Smooth muscle cell (in vitro differentiated cells): ENCODE results near the gene OSBP2. TPM values are rescaled to one million over a fixed set of nuclear protein-coding genes. Genes with fewer than 3 reads are reported as not detected.

Source experiments
- DNase-seq: peaks from one replicate; lab custom pipeline; 2025; ENCODE audit not compliant: unreplicated experiment; lab: John Stamatoyannopoulos, UW
- H2AFZ ChIP-seq: fragments of 200-600 bp; sonication (generic); 2 replicates; pipeline ENCODE4 v1.6.0; 2016; ENCODE audit warnings: antibody characterized with exemption, low read depth, mild to moderate bottlenecking
- H3F3A ChIP-seq: fragments of 200-600 bp; sonication (generic); 2 replicates; pipeline ENCODE4 v1.6.0; 2017; ENCODE audit warnings: antibody characterized with exemption, low read depth
- H3K27ac ChIP-seq: fragments of 200-600 bp; sonication (generic); 2 replicates; pipeline ENCODE4 v1.5.1; 2016; ENCODE audit warnings: low read depth, mild to moderate bottlenecking
- H3K27me3 ChIP-seq: fragments of 200-600 bp; sonication (generic); 2 replicates; pipeline ENCODE4 v1.6.1; 2016; ENCODE audit warnings: low read depth, mild to moderate bottlenecking
- H3K36me3 ChIP-seq: fragments of 200-600 bp; sonication (generic); 2 replicates; pipeline ENCODE4 v1.5.1; 2016; ENCODE audit warnings: low read depth
- H3K4me1 ChIP-seq: fragments of 200-600 bp; sonication (generic); 2 replicates; pipeline ENCODE4 v1.5.1; 2016; ENCODE audit warnings: low read depth
- H3K4me2 ChIP-seq: fragments of 200-600 bp; sonication (generic); 2 replicates; pipeline ENCODE4 v1.6.0; 2016; ENCODE audit warnings: mild to moderate bottlenecking
- H3K4me3 ChIP-seq: fragments of 200-600 bp; sonication (generic); 2 replicates; pipeline ENCODE4 v1.5.1; 2016; ENCODE audit warnings: mild to moderate bottlenecking
- H3K79me2 ChIP-seq: fragments of 200-600 bp; sonication (generic); 2 replicates; pipeline ENCODE4 v1.6.0; 2016; ENCODE audit warnings: low read depth, mild to moderate bottlenecking
- H3K9ac ChIP-seq: fragments of 200-600 bp; sonication (generic); 2 replicates; pipeline ENCODE4 v1.6.0; 2016; ENCODE audit warnings: low read depth
- H3K9me3 ChIP-seq: fragments of 200-600 bp; sonication (generic); replicated peaks from 2 replicates; pipeline ENCODE4 v1.5.1; 2016; ENCODE audit warnings: low read depth
- H4K20me1 ChIP-seq: fragments of 200-600 bp; sonication (generic); 2 replicates; pipeline ENCODE4 v1.6.0; 2016; ENCODE audit warnings: low read depth
- WGBS: methylation state at CpG from one replicate; pipeline ENCODE4 v1.1.7; 2016; ENCODE audit warnings: low lambda C conversion rate; 5-methylcytosine and 5-hydroxymethylcytosine counted together
- polyA plus RNA-seq: library from polyadenylated mRNA; unstranded; fragments of >200 nt; fragmentation: Nextera tagmentation; extraction: Ambion mirVana; gene quantifications from 2 replicates; pipeline ENCODE4 v1.2.1, GENCODE V29; 2016
- total RNA-seq: library from RNA; depleted of rRNA; stranded (reverse); fragments of >200 nt; gene quantifications from 2 replicates; pipeline ENCODE4 v1.2.3, GENCODE V29; 2014
- TF ChIP-seq, protein P1 (sequence below): fragments of 200-600 bp; sonication (generic); IDR thresholded peaks from 2 replicates; pipeline ENCODE4 v1.5.1; 2017; ENCODE audit warnings: borderline replicate concordance, mild to moderate bottlenecking, antibody characterized with exemption; ENCODE audit not compliant: insufficient read depth, poor library complexity, severe bottlenecking

OSBP2 gene
- total and polyA plus RNA-seq, 2 experiments from 2014 or later = 4.6 to 4.9 TPM

DNA sequence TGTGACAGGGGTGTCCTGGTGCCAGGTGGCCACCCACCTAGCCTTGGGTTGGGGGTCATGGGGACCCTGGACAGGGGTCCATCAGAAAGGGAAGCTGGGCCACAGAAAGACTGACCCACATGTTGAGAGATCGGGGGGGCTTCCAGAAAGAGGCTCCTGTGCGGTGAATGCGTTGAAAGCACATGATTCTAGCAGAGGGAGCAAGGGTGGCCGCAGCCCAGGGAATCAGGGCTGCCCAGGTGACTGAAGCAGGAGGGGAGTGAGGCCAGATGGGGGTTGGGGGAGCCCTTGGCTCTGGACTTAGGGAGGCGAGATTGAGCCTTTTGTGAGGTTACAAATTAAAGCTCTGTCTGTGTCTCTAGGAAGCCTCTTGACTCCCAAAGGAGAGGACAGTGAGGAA is 193.2 kb downstream of the OSBP2 start:
- H3K27me3 ChIP-seq = no peaks in the 10 kb centered on the region
- DNase-seq = no peak
- 91% methylated on average over 5 of the region's 5 CpGs for WGBS

DNA sequence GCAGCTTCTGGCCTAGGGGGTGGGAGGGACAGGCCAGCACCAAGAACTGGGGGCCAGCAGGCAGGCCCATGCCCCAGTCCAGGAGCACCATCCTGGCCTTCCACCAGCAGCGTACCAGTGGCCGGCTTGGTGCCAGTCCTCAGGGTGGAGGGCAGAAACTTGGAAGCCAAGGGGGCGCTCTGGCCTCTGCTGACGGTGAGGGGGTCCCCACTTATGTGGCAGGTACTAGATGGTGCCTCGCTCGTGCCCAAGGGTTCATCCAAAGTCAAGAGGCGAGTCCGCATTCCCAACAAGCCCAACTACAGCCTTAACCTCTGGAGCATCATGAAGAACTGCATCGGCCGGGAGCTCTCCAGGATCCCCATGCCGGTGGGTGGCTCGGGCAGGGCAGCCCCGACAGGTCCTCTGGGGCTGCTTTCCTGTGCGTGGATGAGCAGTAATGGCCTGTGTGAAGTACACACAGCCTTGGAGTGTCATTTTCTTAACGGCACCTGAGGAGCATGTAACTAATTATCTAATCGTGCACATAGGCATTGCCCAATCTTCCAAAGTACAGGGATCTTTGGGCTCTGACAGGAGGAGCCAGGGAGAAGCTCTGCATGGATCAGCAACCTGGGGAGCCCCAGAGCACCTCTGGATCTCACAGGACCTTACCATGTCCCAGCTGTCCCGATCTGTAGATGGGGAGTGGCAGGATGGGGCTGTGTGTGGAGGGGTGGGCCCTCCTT is 194.8 kb downstream of the OSBP2 start:
- H3K27ac ChIP-seq = no peak overlapping the region
- H3K4me2 ChIP-seq = no peak overlapping the region
- TF ChIP-seq, protein P1, sequence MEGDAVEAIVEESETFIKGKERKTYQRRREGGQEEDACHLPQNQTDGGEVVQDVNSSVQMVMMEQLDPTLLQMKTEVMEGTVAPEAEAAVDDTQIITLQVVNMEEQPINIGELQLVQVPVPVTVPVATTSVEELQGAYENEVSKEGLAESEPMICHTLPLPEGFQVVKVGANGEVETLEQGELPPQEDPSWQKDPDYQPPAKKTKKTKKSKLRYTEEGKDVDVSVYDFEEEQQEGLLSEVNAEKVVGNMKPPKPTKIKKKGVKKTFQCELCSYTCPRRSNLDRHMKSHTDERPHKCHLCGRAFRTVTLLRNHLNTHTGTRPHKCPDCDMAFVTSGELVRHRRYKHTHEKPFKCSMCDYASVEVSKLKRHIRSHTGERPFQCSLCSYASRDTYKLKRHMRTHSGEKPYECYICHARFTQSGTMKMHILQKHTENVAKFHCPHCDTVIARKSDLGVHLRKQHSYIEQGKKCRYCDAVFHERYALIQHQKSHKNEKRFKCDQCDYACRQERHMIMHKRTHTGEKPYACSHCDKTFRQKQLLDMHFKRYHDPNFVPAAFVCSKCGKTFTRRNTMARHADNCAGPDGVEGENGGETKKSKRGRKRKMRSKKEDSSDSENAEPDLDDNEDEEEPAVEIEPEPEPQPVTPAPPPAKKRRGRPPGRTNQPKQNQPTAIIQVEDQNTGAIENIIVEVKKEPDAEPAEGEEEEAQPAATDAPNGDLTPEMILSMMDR = no peak
- no peak overlapping the region for H3K4me3 ChIP-seq
- H3K36me3 ChIP-seq = no peaks in the 10 kb centered on the region
- no peaks in the 10 kb centered on the region for H3K9me3 ChIP-seq
- H3K79me2 ChIP-seq = no peaks in the 10 kb centered on the region
- no peak for DNase-seq
- WGBS = 89% methylated on average over 17 of the region's 17 CpGs
- no peak overlapping the region for H2AFZ ChIP-seq
- no peak overlapping the region for H3K9ac ChIP-seq
- H3F3A ChIP-seq = no peaks in the 10 kb centered on the region
- H4K20me1 ChIP-seq = no peaks in the 10 kb centered on the region
- no peaks in the 10 kb centered on the region for H3K27me3 ChIP-seq
- H3K4me1 ChIP-seq = no peaks in the 10 kb centered on the region

More for the DNA sequence above, 193.2 kb downstream of the OSBP2 start:
- Histone ChIP-seq H3K79me2 (no peaks in the 10 kb centered on the region), H4K20me1 (no peaks in the 10 kb centered on the region), H2AFZ (no peak overlapping the region), H3K4me1 (no peaks in the 10 kb centered on the region), H3K4me2 (no peak overlapping the region), H3K4me3 (no peak overlapping the region), H3K9me3 (no peaks in the 10 kb centered on the region), H3F3A (no peaks in the 10 kb centered on the region), H3K27ac (no peak overlapping the region), H3K9ac (no peak overlapping the region), H3K36me3 (no peaks in the 10 kb centered on the region)
- TF ChIP-seq, protein P1 = no peak

DNA sequence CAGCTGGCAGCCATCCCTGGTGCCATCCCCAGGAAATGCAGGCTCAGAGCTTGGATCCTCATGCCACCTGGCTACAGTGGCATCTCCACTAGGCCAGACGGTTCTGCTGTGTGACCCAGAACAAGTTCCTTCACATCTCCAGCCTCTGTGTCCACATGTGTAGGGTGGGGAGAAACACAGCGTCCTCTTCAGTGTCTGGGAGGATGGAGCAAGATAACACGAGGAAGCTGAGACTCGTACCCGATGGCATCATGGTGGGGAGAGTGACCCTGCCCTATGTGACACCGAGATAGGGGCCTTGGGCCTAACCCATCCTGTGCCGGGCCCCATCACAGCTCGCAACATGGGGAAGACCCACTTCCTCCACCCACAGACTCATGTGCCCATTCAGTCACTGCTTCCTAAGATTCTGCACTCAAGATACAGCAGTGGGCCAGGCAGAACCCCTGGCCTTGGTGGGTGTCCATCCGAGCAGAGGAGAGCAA is 195.4 kb downstream of the OSBP2 start:
- Histone ChIP-seq H3K4me2 (no peak overlapping the region), H3F3A (no peaks in the 10 kb centered on the region), H3K9ac (no peak overlapping the region), H2AFZ (no peak overlapping the region), H3K36me3 (no peaks in the 10 kb centered on the region), H3K4me1 (no peaks in the 10 kb centered on the region), H4K20me1 (no peaks in the 10 kb centered on the region), H3K4me3 (no peak overlapping the region), H3K27ac (no peak overlapping the region), H3K27me3 (no peaks in the 10 kb centered on the region), H3K9me3 (no peaks in the 10 kb centered on the region), H3K79me2 (no peaks in the 10 kb centered on the region)
- TF ChIP-seq, protein P1 = no peak
- 89% methylated on average over 9 of the region's 9 CpGs for WGBS
- DNase-seq = no peak
